Stomach smooth muscle (tissue), 2 donors: Measurements from ENCODE around the gene RHEX.

ENCODE experiments used
- H3K27ac ChIP-seq: one replicate; pipeline ENCODE4 v1.7.0; 2013; ENCODE audit warnings: mild to moderate bottlenecking, low read length, inconsistent platforms
- H3K27me3 ChIP-seq, 2 donors: one replicate each; pipeline ENCODE4 v1.7.0; 2013; ENCODE audit warnings: low read length in 2 of 2; ENCODE audit not compliant: insufficient read depth in 2 of 2, control insufficient read depth in 1 of 2
- H3K36me3 ChIP-seq, 2 donors: one replicate each; pipeline ENCODE4 v1.7.0; 2013; ENCODE audit warnings: low read length in 2 of 2; ENCODE audit not compliant: control insufficient read depth in 2 of 2, insufficient read depth in 2 of 2
- H3K4me1 ChIP-seq: one replicate; pipeline ENCODE4 v1.7.0; 2013; ENCODE audit warnings: low read length; ENCODE audit not compliant: control insufficient read depth, insufficient read depth
- H3K4me3 ChIP-seq, 2 donors: one replicate each; pipeline ENCODE4 v1.7.0; 2013; ENCODE audit warnings: low read length in 2 of 2
- H3K9ac ChIP-seq, 2 donors: one replicate each; pipeline ENCODE4 v1.7.0; 2013; ENCODE audit warnings: low read length in 2 of 2, mild to moderate bottlenecking in 1 of 2
- H3K9me3 ChIP-seq, 2 donors: one replicate each; pipeline ENCODE4 v1.7.0; 2013; ENCODE audit warnings: low read length in 2 of 2; ENCODE audit not compliant: control insufficient read depth in 2 of 2
- donor health status: healthy.
- donor health status: Pancreatic carcinoma.

Gene RHEX

GRCh38 chr1:206142770-206143169 lies 89.8 kb downstream of the RHEX start:
- Histone ChIP-seq H3K4me3 (no peak overlapping the region), H3K27ac (no peak overlapping the region), H3K9me3 (no peaks in the 10 kb centered on the region), H3K9ac (no peak overlapping the region), H3K36me3 (no peaks in the 10 kb centered on the region), H3K4me1 (no peaks in the 10 kb centered on the region), H3K27me3 (peaks cover 3 to 9% of the 10 kb centered on the region in 2 donors)

- no peak overlapping the region for H3K4me3 ChIP-seq
- no peak overlapping the region for H3K27ac ChIP-seq
- no peaks in the 10 kb centered on the region for H3K4me1 ChIP-seq
- H3K9me3 ChIP-seq: no peaks in the 10 kb centered on the region
- H3K27me3 ChIP-seq: peaks cover 3 to 9% of the 10 kb centered on the region in 2 donors
- H3K9ac ChIP-seq: no peak overlapping the region
- no peaks in the 10 kb centered on the region for H3K36me3 ChIP-seq
Observed at GRCh38 chr1:206143537-206144172, 90.7 kb downstream of the RHEX start.

- Histone ChIP-seq H3K4me3 (no peak overlapping the region), H3K36me3 (no peaks in the 10 kb centered on the region), H3K9ac (no peak overlapping the region), H3K9me3 (no peaks in the 10 kb centered on the region), H3K27me3 (peaks cover 0 to 9% of the 10 kb centered on the region in 2 donors), H3K27ac (no peak overlapping the region), H3K4me1 (no peaks in the 10 kb centered on the region)
Observed at GRCh38 chr1:206144605-206145004, 91.6 kb downstream of the RHEX start.

DNA sequence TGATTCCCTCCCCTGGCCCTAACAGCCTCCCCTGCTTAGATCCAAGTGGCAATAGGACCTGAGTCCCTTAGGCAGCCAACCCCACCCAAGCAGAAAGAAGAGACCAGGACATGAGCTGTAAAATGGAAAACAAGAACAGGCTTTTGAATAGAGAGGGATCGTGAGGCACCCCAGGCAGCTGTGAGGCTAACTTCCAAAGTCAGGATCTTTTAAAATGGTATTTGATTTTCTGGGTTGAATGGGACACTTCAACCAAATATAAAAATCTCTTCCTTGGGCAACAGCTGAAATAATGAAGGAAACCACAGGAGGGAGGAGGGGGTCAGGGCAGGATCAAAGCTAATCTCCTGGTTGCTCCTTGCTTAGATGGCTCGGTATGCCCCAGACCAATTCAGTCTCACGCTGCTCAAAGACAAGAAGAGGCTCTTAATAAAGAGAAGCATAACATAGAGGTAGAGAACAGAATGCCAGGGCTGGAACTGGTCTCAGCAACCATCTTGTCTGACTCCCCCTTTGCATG lies 92.9 kb downstream of the RHEX start:
- H3K27ac ChIP-seq: no peak overlapping the region
- no peaks in the 10 kb centered on the region for H3K36me3 ChIP-seq
- no peaks in the 10 kb centered on the region for H3K4me1 ChIP-seq
- no peaks in the 10 kb centered on the region for H3K9me3 ChIP-seq
- H3K9ac ChIP-seq: no peak overlapping the region
- peaks cover 0 to 3% of the 10 kb centered on the region in 2 donors for H3K27me3 ChIP-seq
- no peak overlapping the region for H3K4me3 ChIP-seq
